ENCODE results near the gene VWA8.
"Not testable (repeated sequence)": the region's sequence is repeated elsewhere in the genome, so short reads cannot be mapped to it uniquely, and the experiment has no call there.

The VWA8 gene

GRCh38 chr13:41546372-41547190 lies 414.3 kb downstream of the VWA8 start:
- DNase-seq: no peak

- no peak for DNase-seq
Observed at GRCh38 chr13:41545432-41545707, 415.5 kb downstream of the VWA8 start.

GRCh38 chr13:41543664-41544300 lies 417.1 kb downstream of the VWA8 start:
- DNase-seq: no peak

GRCh38 chr13:41542799-41543198 lies 418.1 kb downstream of the VWA8 start:
- DNase-seq: not testable (repeated sequence)

GRCh38 chr13:41542281-41542680 lies 418.6 kb downstream of the VWA8 start:
- no peak for DNase-seq

GRCh38 chr13:41541142-41541938 lies 419.6 kb downstream of the VWA8 start:
- DNase-seq: no peak

- DNase-seq: peak; percentile 23
Observed at GRCh38 chr13:41540240-41540639, 420.7 kb downstream of the VWA8 start.

- no peak for DNase-seq
Observed at GRCh38 chr13:41533266-41534052, 427.4 kb downstream of the VWA8 start.

- no peak for DNase-seq
Observed at GRCh38 chr13:41528021-41528420, 432.9 kb downstream of the VWA8 start.

- DNase-seq: no peak
Observed at GRCh38 chr13:41520660-41521630, 440.0 kb downstream of the VWA8 start.

GRCh38 chr13:41520016-41520659 lies 440.8 kb downstream of the VWA8 start:
- no peak for DNase-seq
